ENCODE data around the gene PPP1R9A. TPM values are rescaled to one million over a fixed set of nuclear protein-coding genes. Genes with fewer than 3 reads are reported as not detected.

Gene PPP1R9A
- total RNA-seq, 1 donor from 2014 or later, result 1.3 TPM

GRCh38 chr7:95190515-95190914 lies 283.1 kb downstream of the PPP1R9A start:
- Mint-ChIP-seq H3K27ac (no peak overlapping the region), H3K36me3 (ENCODE audit: low read depth) (no peaks in the 10 kb centered on the region), H3K4me1 (no peaks in the 10 kb centered on the region), H3K27me3 (no peaks in the 10 kb centered on the region), H3K4me3 (no peak overlapping the region), H3K9me3 (no peaks in the 10 kb centered on the region)
- CTCF ChIA-PET, result interaction anchor here (1.4 to 1.5 kb wide), 2 partner anchors 285 to 286 kb away, joined by 3 read pairs; no protein-coding TSS in a partner anchor
- no peak for TF ChIP-seq CTCF (IDR thresholded peaks at IDR 0.05)
- intact Hi-C loops (cut with micrococcal nuclease), result loop anchor here (2.0 kb wide), 1 partner anchor 286 kb away; no protein-coding TSS in a partner anchor
- no peak for DNase-seq
- no peak for ATAC-seq (ENCODE audit: low read depth)
- POLR2A ChIA-PET, result no interaction called here

- no peaks in the 10 kb centered on the region for H3K36me3 Mint-ChIP-seq (ENCODE audit: low read depth)
Measured at GRCh38 chr7:95191795-95192194, 284.4 kb downstream of the PPP1R9A start.

GRCh38 chr7:95198863-95199262 lies 291.5 kb downstream of the PPP1R9A start:
- DNase-seq (no peak), ATAC-seq (ENCODE audit: low read depth) (no peak)
- no peak for TF ChIP-seq CTCF (IDR thresholded peaks at IDR 0.05)
- CTCF ChIA-PET, result no interaction called here
- no peaks in the 10 kb centered on the region for H3K27me3 Mint-ChIP-seq
- H3K36me3 Mint-ChIP-seq (ENCODE audit: low read depth), result no peaks in the 10 kb centered on the region
- intact Hi-C loops (cut with micrococcal nuclease), result no loop called here
- H3K9me3 Mint-ChIP-seq, result no peaks in the 10 kb centered on the region
- H3K4me1 Mint-ChIP-seq, result no peaks in the 10 kb centered on the region
- POLR2A ChIA-PET, result no interaction called here
- no peak overlapping the region for H3K27ac Mint-ChIP-seq
- H3K4me3 Mint-ChIP-seq, result no peak overlapping the region

More at GRCh38 chr7:95191795-95192194, 284.4 kb downstream of the PPP1R9A start:
- DNase-seq (no peak), ATAC-seq (ENCODE audit: low read depth) (no peak)
- no peak for TF ChIP-seq CTCF (IDR thresholded peaks at IDR 0.05)
- no peaks in the 10 kb centered on the region for H3K27me3 Mint-ChIP-seq
- no peaks in the 10 kb centered on the region for H3K9me3 Mint-ChIP-seq
- POLR2A ChIA-PET, result no interaction called here
- intact Hi-C loops (cut with micrococcal nuclease), result loop anchor here (2.0 kb wide), 1 partner anchor 285 kb away; no protein-coding TSS in a partner anchor
- no peak overlapping the region for H3K4me3 Mint-ChIP-seq
- CTCF ChIA-PET, result interaction anchor here (1.4 to 1.5 kb wide), 2 partner anchors 284 to 285 kb away, joined by 3 read pairs; no protein-coding TSS in a partner anchor
- no peaks in the 10 kb centered on the region for H3K4me1 Mint-ChIP-seq
- H3K27ac Mint-ChIP-seq, result no peak overlapping the region

- POLR2A ChIA-PET, result no interaction called here
- Mint-ChIP-seq H3K4me3 (no peak overlapping the region), H3K36me3 (ENCODE audit: low read depth) (no peaks in the 10 kb centered on the region), H3K4me1 (no peaks in the 10 kb centered on the region), H3K27ac (no peak overlapping the region), H3K27me3 (no peaks in the 10 kb centered on the region), H3K9me3 (no peaks in the 10 kb centered on the region)
- DNase-seq (no peak), ATAC-seq (ENCODE audit: low read depth) (no peak)
- CTCF ChIA-PET, result no interaction called here
- TF ChIP-seq CTCF (IDR thresholded peaks at IDR 0.05), result no peak
- intact Hi-C loops (cut with micrococcal nuclease), result loop anchor here (1.0 kb wide), 1 partner anchor 751 kb away; no protein-coding TSS in a partner anchor
Measured at GRCh38 chr7:95199779-95200558, 292.6 kb downstream of the PPP1R9A start.

GRCh38 chr7:95200741-95201140 lies 293.3 kb downstream of the PPP1R9A start:
- Mint-ChIP-seq H3K27ac (no peak overlapping the region), H3K27me3 (no peaks in the 10 kb centered on the region), H3K36me3 (ENCODE audit: low read depth) (no peaks in the 10 kb centered on the region), H3K4me1 (no peaks in the 10 kb centered on the region), H3K4me3 (no peak overlapping the region), H3K9me3 (no peaks in the 10 kb centered on the region)
- CTCF ChIA-PET, result interaction anchor here (1.3 kb wide), 1 partner anchor 751 kb away, joined by 4 read pairs; no protein-coding TSS in a partner anchor
- no peak for TF ChIP-seq CTCF (IDR thresholded peaks at IDR 0.05)
- POLR2A ChIA-PET, result no interaction called here
- intact Hi-C loops (cut with micrococcal nuclease), result loop anchor here (1.0 kb wide), 1 partner anchor 751 kb away; no protein-coding TSS in a partner anchor
- no peak for ATAC-seq (ENCODE audit: low read depth)
- no peak for DNase-seq

All from activated B cell treated with CpG ODN at 0.5 μM for 24 hours (primary cell).